Activated T-cell treated with anti-CD3 and anti-CD28 coated beads, Interleukin-2, amount 50 U/mL, for 48 hours (primary cell): ENCODE measurements around the gene TESPA1.
"Not testable (repeated sequence)": the region's sequence is repeated elsewhere in the genome, so short reads cannot be mapped to it uniquely, and the experiment has no call there.

Experiments
- DNase-seq, 2 experiments: peaks; one replicate each; pipeline ENCODE4 v3.0.0-alpha.2; 2020

Gene TESPA1

DNA sequence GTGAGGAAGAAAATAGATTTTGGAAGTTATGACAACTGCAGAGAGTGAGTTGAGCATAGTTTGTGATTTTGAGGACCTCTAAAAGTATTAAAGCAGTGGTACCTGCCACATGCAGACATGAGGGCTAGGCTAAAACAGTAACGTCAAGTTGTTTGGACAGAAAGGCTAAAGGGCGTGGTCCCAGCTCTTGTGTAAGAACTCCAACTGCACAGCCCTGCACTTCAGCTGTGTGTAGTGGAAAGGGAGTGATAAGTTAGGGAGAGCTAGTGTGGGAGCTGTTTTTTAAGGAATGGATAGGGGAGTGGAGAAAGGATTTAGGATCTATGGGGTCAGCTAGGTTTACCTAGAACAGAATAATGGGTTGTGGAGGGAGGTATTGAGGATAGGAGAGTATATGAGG is 39.5 kb downstream of the TESPA1 start:
- DNase-seq: no peak

DNA sequence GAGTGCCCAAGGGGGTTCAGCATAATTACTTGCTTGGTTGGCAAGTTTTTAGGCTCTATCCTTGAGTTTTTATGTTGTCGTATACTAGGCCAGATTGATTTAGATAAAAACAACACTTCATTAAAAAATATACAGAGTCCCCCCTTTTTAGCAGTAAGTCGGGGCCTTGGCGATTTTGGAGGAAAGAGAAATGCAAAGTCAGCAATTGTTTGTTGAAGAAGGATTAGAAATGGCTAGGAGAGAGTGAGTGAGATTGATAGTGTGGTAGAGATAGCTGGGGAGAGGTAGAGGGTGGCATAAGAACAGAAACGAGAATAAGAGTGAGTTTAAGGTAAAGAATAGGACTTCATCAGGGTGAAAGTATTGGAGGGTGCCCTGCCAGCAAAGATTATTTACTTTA is 41.3 kb downstream of the TESPA1 start:
- DNase-seq: not testable (repeated sequence)

DNA sequence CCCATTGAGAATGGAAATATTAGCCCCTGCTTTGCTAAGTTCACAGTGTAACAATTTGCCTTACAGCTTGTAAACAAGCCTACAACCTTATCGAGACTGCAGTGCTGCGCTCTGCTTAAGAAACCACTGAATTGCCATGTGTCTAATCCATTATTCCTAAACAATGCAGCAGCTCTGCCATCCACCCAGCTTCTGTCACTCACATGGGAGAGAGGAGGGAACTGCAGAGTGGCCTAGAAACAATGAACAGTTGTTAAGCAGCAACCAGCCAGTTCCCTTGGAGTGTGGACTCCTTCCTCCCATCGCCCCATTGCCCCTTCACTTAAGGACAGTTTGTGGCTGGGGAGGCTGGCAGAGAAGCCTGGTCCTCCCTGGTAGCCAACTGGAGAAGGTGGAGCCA is 42.9 kb downstream of the TESPA1 start:
- no peak for DNase-seq

DNA sequence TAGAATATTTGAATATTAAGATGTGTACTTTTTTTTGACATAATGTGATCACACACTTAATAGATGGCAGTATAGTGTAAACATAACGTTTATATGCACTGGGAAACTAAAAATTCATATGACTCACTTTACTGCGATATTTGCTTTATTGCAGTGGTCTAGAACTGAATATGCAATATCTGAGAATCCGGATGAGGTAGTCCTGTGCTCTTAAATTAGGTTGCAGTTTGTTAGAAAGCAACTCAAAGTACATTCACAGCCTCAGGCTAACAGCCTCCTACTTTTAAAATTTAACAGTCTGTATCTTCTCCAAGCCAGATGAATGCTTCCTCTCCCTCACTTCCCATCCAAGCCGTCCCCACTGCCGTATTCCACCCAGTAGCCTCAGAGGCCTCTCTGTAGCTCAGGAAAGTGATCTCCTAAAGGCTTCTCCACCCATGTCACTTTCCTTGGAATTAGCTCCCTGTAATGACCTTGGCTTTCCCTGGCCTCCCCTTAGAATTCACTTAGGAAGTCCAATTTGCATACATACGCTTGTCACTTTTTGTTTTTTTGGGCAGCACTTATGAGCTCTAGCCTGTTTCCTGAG is 43.7 kb downstream of the TESPA1 start:
- no peak for DNase-seq

DNA sequence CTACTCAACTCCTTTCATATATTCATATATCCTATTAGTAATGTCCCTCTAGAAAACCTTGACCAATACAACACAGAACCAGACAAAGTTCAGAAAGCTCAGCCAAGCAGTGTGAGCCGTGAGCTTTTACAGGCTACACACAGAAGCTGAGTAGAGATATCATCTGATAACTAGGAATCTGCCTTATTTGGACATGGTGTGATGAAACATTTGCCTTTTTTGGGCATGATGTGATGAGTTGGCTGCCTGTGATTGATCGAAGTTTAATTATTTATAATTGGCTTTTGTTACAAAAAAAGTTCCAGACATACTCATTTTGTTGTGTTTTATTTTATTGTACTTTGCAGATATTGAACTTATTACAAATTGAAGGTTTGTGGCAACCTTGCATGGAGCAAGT is 46.6 kb downstream of the TESPA1 start:
- DNase-seq: no peak

DNA sequence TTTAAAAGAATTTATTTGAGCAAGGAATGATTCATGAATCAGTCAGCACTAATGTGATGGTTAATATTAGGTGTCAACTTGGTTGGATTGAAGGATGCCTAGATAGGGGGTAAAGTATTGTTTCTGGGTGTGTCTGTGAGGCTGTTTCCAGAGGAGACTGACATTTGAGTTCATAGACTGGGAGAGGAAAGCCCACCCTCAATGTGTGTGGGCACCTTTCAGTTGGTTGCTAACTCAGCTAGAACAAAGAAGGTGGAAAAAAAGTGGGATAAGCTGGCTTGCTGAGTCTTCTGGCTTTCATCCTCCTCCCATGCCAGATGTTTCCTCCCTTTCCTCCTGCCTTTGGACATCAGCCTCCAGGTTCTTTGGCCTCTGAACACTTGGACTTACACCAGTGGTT is 47.2 kb downstream of the TESPA1 start:
- DNase-seq: no peak

DNA sequence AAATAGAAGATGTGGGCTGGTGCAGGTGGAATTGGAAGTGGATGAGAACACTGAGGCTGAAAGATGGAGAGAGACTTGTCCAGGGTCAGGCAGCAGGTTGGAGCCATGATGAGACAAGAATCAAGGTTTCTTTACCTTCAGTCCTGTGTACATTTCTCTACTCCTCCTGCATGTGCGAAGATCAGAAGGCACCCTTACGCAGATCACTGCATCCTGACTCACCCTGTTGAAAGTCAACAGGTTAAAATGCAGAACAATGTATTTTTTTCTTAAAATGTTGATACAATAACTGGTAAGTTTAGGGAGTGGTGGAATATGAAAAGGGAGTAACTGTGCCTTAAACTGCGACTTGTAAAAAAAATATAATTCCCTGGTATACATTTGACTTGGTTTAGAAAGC is 47.8 kb downstream of the TESPA1 start:
- DNase-seq: no peak

DNA sequence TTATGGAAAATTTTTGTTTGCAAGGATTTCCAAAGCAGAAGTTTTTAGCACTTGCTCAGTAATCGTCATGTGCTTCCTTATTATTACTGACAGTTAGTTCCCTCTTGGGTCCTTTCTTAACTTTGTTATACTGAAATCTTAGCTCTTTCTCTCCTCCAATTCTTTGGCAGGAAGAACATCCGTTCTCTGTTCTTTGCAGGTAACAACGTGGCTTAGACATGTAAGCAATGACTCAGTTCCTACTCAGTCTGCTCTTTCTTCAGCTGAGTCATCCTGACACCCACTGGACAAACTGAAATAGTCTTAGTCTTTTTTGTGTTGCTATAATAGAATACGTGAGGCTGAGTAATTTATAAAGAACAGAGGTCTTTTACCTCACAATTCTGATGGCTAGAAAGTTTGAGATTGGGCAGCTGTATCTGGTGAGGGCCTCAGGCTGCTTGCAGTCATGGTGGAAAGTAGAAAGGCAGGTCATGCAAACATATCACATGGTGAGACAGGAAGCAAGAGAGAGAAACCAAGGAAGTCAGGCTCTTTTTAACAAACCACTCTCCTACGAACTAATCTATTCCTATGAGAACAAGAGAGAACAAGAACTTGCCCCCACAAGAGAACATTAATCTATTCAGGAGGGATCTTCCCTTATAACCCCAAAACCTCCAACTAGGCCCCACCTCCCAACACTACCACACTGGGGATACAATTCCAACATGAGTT is 49.2 kb downstream of the TESPA1 start:
- peak; percentile 59 to 65 for DNase-seq

DNA sequence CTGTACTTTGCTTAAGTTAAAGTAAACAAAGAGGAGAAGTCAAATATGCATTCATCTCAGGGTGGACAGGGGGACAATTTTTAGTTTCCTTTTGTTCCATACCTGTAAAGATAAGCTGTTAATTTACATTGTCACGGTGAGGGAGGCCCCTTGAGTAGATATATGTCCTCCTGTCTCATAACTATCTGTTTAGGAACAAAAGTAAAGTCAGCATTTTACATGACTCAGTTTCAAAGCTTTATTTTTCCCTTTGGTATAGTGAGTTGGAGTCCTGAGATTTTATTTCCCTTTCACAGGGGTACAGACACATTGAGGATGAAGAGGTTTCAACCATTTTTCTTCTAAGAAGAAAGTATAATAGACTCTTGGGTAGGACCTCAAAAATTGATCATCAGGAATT is 50.1 kb downstream of the TESPA1 start:
- no peak for DNase-seq

DNA sequence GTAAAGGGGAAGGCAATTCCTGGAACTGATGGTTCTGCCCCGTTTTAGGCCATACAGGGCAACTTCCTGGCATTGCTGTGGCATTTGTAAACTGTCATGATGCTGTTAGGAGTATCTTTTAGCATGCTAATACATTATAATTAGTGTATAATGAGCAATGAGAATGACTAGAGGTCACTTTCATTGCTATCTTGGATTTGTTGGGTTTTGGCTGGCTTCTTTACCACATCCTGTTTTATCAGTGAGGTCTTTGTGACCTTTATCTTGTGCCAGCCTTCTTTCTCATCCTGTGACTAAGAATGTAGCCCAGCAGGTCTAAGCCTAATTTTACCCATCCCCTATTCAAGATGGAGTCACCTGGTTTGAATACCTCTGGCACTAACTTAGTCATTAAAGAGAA is 51.2 kb downstream of the TESPA1 start:
- no peak for DNase-seq

DNA sequence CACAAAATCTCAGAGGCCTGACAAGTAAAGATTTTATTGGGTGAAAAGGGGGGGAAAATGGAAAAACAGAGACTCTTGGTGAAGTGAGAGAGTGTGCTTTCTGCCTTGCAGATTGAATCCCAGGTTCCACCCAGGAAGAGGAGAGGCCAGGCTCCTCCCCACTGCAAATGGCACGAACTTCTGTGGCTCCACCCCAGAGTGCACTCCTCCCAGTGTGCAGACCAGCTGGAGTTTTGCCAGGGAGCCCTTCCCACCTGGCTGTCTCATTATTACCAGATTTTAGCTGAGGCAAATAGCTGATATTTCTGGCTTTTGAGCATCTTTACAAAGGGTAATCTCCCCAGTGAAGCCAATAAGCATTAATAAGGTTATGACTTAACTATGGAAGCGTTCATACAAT is 51.9 kb downstream of the TESPA1 start:
- DNase-seq: no peak

DNA sequence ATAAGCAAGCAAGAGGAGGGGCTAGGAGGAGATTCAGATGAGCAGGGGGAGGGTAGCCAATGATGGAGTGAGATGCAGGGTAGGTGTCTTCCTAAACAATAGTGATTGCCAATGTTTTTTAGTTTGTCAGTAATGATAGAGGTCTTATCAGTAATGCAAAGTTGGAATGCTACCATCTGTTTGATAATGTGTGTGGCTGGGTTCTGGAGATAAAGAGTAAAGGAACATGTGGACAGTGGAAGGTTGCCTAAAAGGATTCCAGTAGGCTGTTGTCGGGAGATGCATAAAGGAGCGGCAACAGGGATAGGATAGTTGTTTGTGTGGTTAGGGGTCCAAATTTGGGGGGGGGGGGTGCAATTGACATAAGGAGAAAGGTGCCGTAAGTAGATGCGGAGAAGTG is 52.5 kb downstream of the TESPA1 start:
- no peak for DNase-seq

DNA sequence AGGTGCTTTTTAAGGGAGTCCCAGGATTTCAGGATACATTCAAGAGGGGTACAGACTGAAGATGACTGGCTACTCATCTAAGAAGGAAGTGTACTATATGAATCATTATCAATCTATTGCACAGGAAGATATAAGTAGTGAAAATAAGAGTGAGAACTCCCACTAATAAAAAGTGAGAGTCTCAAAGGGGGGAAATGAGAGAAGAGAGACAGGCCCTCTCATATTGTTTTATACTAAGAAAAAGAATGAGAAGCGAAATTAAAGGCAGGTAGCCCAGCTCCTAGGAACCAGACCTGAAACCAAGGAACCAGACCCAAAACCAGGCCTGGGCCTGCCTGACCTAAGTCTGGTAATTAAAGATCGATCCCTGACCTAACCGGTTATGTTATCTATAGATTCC is 54.6 kb downstream of the TESPA1 start:
- no peak for DNase-seq

DNA sequence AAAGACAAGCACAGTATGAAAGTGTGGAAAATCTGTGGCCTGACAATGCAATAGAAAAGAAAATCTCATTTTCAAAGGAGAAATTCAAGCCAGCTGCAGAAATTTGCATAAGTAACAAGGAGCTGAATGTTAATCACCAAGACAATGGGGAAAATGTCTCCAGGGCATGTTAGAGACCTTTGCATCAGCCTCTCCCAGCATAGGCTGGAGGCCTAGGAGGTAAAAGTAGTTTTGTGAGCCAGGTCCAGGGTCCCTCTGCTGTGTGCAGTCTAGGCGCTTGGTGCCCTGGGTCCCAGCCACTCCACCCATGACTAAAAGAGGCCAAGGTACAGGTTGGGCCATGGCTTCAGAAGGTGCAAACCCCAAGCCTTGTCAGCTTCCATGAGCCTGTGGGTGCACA is 58.3 kb downstream of the TESPA1 start:
- DNase-seq: no peak

DNA sequence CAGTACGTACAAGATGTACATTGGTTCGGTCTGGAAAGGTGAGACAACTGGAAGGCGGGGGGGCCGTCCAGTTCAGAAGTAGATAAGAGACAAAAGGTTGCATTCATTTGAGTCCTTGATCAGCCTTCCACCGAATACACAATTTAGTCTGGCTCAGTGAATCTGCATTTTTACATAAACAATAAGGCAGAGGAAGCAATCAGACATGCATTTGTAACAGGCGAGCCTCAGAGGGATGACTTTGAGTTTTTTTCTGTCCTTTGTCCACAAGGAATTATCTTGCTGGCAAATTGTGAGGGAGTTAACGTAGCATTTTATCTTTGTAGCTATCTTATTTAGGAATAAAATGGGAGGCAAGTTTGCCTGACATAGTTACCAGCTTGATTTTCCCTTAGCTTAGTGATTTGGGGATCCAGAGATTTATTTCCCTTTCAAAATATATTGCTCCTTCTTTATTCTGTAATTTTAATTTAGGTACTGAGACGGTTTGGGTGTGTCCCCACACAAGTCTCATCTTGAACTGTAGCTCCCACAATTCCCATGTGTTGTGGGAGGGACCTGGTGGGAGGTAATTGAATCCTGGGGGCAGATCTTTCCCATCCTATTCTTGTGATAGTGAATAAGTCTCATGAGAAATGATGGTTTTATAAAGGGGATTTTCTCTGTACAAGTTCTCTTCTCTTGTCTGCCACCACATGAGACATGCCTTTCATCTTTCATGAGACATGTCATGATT is 59.4 kb downstream of the TESPA1 start:
- DNase-seq: no peak

DNA sequence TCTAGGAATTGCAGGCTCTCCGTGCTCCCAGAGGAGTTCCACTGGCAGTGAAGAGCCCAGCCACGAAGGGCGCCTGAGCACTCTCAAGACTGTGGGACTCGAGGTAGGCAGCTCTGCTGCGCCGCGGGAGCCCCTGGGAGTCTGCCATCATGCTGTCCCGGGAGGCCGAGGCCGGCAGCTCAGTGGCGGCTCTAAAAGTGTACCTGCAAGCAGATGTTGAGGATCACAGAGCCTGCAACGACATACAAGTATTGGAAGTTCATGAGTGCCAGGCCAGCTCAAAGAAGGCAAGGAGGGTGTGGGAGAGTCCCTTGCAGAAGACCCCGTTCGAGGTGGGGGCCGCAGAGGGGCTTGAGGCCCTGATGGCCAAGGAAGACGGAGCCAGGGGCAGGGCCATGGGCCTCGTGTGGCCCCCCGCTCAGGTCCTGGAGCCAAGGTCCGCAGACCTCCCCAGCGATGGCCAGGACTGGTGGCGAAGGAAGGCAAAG is 67.5 kb downstream of the TESPA1 start:
- DNase-seq: no peak
